HAP-1 (cell line): ENCODE measurements around the gene TTLL12.

Experiments used
- DNase-seq, 2 experiments: peaks; one replicate each; pipeline ENCODE4 v3.0.0-alpha.2; 2016 to 2020; ENCODE audit warnings: low spot score in 2 of 2
- H3K27me3 ChIP-seq: fragments of 250-450 bp; sonication (Bioruptor Pico); 2 replicates; pipeline ENCODE4 v1.5.1; 2020; ENCODE audit warnings: low read depth, mild to moderate bottlenecking, moderate library complexity
- H3K36me3 ChIP-seq: fragments of 250-450 bp; sonication (Bioruptor Pico); replicated peaks from 2 replicates; pipeline ENCODE4 v1.5.1; 2020; ENCODE audit warnings: mild to moderate bottlenecking
- H3K4me1 ChIP-seq: fragments of 250-450 bp; sonication (Bioruptor Pico); 2 replicates; pipeline ENCODE4 v1.5.1; 2020; ENCODE audit warnings: mild to moderate bottlenecking
- H3K4me3 ChIP-seq: fragments of 250-450 bp; sonication (Bioruptor Pico); 2 replicates; pipeline ENCODE4 v1.5.1; 2020; ENCODE audit warnings: mild to moderate bottlenecking, moderate library complexity
- H3K9me3 ChIP-seq: fragments of 250-450 bp; sonication (Bioruptor Pico); 2 replicates; pipeline ENCODE4 v1.5.1; 2020; ENCODE audit warnings: mild to moderate bottlenecking, moderate library complexity
- in situ Hi-C: fragments of 300-500 bp; cut with MboI; formaldehyde crosslinking; loops from 3 replicates; pipeline ENCODE4 v1.14.3; 2020; ENCODE audit warnings: low sequenced_read_pairs, inconsistent platforms, mixed read lengths

TTLL12 gene

DNA sequence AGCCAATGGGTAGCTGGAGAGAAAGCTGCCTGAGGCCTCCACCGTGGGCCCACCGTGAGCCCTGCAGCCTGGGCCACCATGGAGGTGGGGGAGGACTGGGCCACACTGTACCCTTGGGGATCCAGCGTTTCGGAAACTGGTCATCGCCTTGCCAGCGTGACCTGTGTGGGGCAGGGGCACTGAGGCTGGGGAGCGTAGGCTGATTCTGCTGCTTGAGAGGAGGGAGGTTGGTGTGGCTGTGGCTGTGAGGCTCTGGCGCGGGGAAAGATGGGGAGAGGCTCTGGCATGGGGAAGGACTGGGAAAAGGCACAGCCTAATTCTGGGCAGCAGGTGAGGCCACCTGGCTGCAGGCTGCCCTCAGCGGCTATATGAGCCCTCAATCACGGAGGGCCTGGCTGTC, 12.6 kb upstream of the TTLL12 start:
- H3K4me1 ChIP-seq = no peaks in the 10 kb centered on the region
- no peaks in the 10 kb centered on the region for H3K27me3 ChIP-seq
- in situ Hi-C loops = no loop called here
- H3K9me3 ChIP-seq = no peaks in the 10 kb centered on the region
- DNase-seq = no peak
- H3K4me3 ChIP-seq = no peak overlapping the region
- H3K36me3 ChIP-seq = no peaks in the 10 kb centered on the region

GRCh38 chr22:43198936-43199335, 12.0 kb upstream of the TTLL12 start:
- H3K4me1 ChIP-seq = no peaks in the 10 kb centered on the region
- H3K27me3 ChIP-seq = no peaks in the 10 kb centered on the region
- in situ Hi-C loops = no loop called here
- H3K4me3 ChIP-seq = no peak overlapping the region
- H3K36me3 ChIP-seq = no peaks in the 10 kb centered on the region
- no peaks in the 10 kb centered on the region for H3K9me3 ChIP-seq
- no peak for DNase-seq

GRCh38 chr22:43198126-43198525, 11.2 kb upstream of the TTLL12 start:
- no peaks in the 10 kb centered on the region for H3K27me3 ChIP-seq

DNA sequence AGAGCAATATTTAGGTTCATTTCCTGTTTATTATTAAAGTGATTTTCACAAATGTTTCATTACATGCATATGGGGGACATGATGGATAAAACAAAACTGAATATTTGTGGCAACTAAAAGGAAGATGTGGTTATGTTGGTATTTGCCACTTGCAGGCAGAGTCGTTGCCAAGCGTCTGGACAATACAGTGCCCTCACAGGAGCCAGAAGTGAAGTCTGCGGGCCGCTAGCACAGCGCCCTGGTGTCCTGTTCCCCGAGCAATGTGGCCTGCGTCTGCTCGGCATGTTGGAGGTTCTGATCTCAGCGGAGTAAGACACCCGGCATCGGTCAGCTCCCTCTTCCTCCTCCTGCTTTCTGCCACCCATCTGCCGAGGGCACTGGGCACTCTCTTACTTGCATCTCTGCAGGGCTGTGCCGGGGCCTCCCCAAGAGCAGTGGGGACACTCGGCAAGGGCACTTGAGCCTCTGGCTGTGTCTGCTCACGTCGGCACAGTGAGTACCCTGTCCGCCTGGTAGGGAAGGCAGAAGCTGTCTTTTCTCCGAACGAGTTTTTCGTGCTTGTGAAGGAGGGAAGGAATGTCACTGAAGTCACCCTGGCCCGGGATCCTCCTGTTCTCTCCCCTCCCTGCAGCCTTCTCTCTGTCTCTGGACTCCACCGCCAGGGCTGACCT, 10.5 kb upstream of the TTLL12 start:
- no peaks in the 10 kb centered on the region for H3K36me3 ChIP-seq
- no peak overlapping the region for H3K4me3 ChIP-seq
- H3K27me3 ChIP-seq = no peaks in the 10 kb centered on the region
- DNase-seq = no peak
- no peaks in the 10 kb centered on the region for H3K9me3 ChIP-seq
- in situ Hi-C loops = no loop called here
- H3K4me1 ChIP-seq = no peaks in the 10 kb centered on the region

More at GRCh38 chr22:43198126-43198525, 11.2 kb upstream of the TTLL12 start:
- Histone ChIP-seq H3K9me3 (no peaks in the 10 kb centered on the region), H3K4me3 (no peak overlapping the region), H3K36me3 (no peaks in the 10 kb centered on the region), H3K4me1 (no peaks in the 10 kb centered on the region)
- in situ Hi-C loops = no loop called here
- DNase-seq = no peak

- in situ Hi-C loops = no loop called here
- Histone ChIP-seq H3K4me3 (no peak overlapping the region), H3K27me3 (no peaks in the 10 kb centered on the region), H3K36me3 (no peaks in the 10 kb centered on the region), H3K9me3 (no peaks in the 10 kb centered on the region), H3K4me1 (peaks cover 5% of the 10 kb centered on the region)
- DNase-seq = no peak
These were observed 4.9 kb upstream of the TTLL12 start for GRCh38 chr22:43191831-43192230.

- H3K27me3 ChIP-seq = no peaks in the 10 kb centered on the region
- H3K36me3 ChIP-seq = peaks cover 6% of the 10 kb centered on the region
- peaks cover 15% of the 10 kb centered on the region for H3K4me1 ChIP-seq
- no peaks in the 10 kb centered on the region for H3K9me3 ChIP-seq
- no peak overlapping the region for H3K4me3 ChIP-seq
- no peak for DNase-seq
- in situ Hi-C loops = no loop called here
These were observed 2.1 kb upstream of the TTLL12 start for GRCh38 chr22:43188829-43189545.

DNA sequence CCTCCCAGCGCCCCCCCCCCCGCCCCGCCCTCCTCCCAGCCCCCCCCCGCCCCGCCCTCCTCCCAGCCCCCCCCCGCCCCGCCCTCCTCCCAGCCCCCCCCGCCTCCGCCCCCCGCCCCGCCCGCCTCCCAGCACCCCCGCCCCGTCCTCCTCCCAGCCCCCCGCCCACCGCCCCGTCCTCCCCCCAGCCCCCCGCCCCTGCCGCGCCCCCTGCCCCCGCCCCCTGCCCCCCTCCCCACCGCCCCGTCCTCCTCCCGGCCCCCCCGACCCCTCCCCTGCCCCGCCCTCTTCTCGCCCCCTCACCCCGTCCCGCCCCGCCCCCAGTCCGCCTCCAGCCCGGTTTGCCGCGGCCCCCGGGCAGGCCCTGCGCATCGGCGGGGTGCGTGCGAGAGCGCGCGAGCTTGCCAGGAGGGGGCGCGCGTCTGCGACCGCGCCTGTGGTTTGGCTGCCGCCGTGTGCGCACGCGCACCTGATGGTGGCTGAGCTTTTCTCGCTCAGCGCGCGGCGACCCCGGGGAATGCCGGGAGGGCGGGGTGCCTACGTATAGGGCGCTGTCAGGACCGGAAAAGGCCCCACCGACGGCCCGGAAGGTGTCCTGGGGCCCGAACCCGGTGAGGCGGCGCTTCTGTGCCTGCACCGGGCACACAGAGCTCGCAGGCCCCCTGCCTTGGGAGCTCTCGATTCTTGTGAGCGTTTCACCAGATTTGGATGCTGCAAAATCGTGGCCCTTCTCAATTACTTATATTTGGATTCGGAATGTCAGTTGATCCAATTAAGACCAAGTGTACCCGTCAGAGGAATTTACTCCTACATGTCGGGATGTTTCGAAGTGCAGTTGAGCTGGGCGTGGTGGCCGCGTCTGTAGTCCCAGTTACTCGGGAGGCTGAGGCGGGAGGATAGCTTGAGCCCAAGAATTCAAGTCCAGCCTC, 501 bp upstream of the TTLL12 start:
- in situ Hi-C loops = no loop called here
- no peaks in the 10 kb centered on the region for H3K9me3 ChIP-seq

DNA sequence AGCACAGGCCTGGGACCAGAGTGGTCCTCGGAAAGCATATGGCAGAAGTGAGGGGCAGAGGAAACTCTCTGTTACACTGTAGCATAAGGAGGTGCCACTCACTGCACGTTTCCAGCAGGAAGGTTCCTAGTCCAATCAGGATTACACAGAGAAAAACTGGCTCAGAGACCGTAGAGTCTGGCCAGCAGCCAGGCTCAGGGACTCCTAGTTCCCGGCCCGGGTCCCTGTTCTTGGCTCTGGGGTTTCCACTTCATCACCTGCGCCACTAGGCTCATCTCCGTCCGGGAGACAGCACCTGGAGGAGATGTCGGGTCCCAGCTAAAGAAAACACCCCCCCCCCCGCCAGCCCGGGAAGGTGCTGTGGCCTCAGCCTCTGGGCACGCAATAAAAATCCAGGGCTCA, 1.1 kb downstream of the TTLL12 start:
- in situ Hi-C loops = no loop called here

More for the DNA sequence above, 501 bp upstream of the TTLL12 start:
- H3K27me3 ChIP-seq = no peaks in the 10 kb centered on the region
- peak; percentile 86 to 96 for DNase-seq
- H3K4me3 ChIP-seq = peak overlapping the region; percentile 43
- H3K4me1 ChIP-seq = peaks cover 17% of the 10 kb centered on the region
- H3K36me3 ChIP-seq = peaks cover 21% of the 10 kb centered on the region

DNA sequence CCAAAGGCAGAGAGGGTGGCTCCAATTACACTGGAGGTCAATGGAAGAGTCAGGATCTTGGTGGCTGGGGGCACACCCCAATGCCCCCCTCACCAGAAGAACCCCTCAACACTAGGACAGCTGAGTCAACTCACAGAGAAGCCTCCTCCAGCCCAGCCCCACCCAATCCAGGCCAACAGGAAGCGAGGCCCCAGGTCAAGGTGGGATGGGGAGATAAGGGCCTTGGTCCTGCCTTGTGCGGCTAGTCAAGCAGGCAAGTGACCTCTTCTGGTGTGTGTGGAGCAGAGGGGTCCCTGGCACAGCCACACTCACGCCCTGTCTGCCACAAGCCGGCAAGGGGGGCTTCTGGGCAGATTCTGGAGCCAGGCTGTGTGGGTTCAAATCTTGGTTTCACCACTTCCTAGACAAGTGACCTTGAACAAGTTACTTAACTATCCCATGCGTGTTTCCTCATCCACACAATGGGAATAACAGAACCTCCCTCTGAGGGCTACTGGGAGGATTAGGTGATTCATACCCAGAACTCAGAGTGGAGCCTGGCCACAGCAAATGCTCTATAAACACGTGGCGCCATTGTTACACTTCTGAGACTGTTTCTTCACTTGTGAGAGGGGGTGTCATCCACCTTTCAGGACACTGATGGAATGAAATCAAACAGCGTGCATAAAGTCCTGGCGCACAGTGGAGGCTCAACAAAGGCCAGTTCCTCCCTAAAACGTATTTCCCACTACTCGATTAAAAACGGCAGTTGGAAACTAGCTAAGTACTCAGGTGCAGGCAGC, 3.2 kb downstream of the TTLL12 start:
- Histone ChIP-seq H3K36me3 (peaks cover 54% of the 10 kb centered on the region), H3K4me3 (no peak overlapping the region), H3K9me3 (no peaks in the 10 kb centered on the region), H3K4me1 (peaks cover 17% of the 10 kb centered on the region), H3K27me3 (no peaks in the 10 kb centered on the region)
- no peak for DNase-seq
- in situ Hi-C loops = no loop called here

More for the DNA sequence above, 1.1 kb downstream of the TTLL12 start:
- peaks cover 32% of the 10 kb centered on the region for H3K36me3 ChIP-seq
- peak; percentile 25 to 63 for DNase-seq
- H3K9me3 ChIP-seq = no peaks in the 10 kb centered on the region
- peaks cover 17% of the 10 kb centered on the region for H3K4me1 ChIP-seq
- H3K27me3 ChIP-seq = no peaks in the 10 kb centered on the region
- peak overlapping the region; percentile 69 for H3K4me3 ChIP-seq

- no peak for DNase-seq
- Histone ChIP-seq H3K9me3 (no peaks in the 10 kb centered on the region), H3K36me3 (peaks cover 61% of the 10 kb centered on the region), H3K27me3 (no peaks in the 10 kb centered on the region), H3K4me3 (no peak overlapping the region), H3K4me1 (peaks cover 12% of the 10 kb centered on the region)
- in situ Hi-C loops = no loop called here
These were observed 4.2 kb downstream of the TTLL12 start for GRCh38 chr22:43182726-43183125.

GRCh38 chr22:43182118-43182517, 4.8 kb downstream of the TTLL12 start:
- peaks cover 67% of the 10 kb centered on the region for H3K36me3 ChIP-seq
- peaks cover 12% of the 10 kb centered on the region for H3K4me1 ChIP-seq
- in situ Hi-C loops = no loop called here
- DNase-seq = no peak
- no peak overlapping the region for H3K4me3 ChIP-seq
- H3K27me3 ChIP-seq = no peaks in the 10 kb centered on the region
- no peaks in the 10 kb centered on the region for H3K9me3 ChIP-seq

DNA sequence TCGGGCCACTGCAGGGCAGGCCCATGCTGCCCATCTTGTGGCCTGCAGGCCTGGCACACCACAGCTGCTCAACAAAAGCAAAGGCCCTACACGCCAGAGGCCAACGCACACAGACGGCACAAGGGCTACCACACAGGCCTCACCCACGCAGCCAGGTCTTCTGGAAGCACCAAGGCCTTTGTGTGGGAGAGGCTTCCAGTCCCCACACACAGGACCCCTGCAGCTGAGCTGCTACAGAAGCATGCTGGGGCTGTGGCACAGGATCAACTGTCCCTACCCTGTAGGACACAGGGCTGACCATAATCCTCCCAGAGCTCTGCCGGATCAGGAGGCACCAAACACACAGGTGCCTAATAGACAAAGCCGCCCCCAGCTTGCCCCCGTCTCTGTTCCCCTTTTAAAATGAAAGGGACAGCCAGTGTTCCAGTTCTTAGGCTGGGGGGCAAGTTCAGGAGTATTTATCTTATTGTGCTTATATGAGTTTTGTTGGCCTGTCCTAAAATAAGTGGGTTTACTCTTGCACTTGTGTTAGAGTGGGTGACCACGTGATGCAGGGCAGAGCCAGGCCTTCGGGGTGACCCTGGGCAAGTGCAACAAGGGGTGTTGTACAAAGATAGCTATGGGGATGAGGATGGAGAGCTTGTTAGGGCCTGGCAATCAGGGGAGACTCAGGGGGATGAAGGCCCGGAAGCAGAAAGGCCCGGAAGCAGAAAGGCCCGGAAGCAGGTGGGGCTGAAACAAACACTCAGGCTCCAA, 5.4 kb downstream of the TTLL12 start:
- in situ Hi-C loops = no loop called here
- H3K27me3 ChIP-seq = no peaks in the 10 kb centered on the region
- no peak overlapping the region for H3K4me3 ChIP-seq
- H3K9me3 ChIP-seq = no peaks in the 10 kb centered on the region
- H3K4me1 ChIP-seq = peaks cover 12% of the 10 kb centered on the region
- DNase-seq = no peak
- H3K36me3 ChIP-seq = peaks cover 71% of the 10 kb centered on the region

DNA sequence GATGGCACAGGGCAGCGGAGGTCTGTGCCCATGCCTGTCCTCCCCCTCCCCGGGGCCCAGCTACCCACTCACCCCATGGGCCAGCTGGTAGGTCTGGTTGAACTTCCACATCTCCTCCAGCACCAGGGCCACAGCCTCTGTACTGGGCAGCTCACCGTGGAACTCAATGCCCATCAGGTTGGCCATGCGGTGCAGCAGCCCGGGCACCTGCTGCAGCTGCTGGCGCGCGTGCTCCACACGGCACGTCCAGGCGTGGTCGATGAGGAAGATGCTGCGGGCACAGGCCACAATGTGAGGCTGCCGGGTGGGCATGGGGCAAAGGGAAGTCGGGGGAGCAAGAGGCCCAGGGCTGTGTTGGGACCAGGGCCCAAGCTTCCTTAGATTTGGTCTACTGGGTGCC, 6.3 kb downstream of the TTLL12 start:
- no peaks in the 10 kb centered on the region for H3K9me3 ChIP-seq
- in situ Hi-C loops = no loop called here
- peaks cover 75% of the 10 kb centered on the region for H3K36me3 ChIP-seq

More for the DNA sequence above, 6.3 kb downstream of the TTLL12 start:
- H3K27me3 ChIP-seq = no peaks in the 10 kb centered on the region
- H3K4me1 ChIP-seq = peaks cover 12% of the 10 kb centered on the region
- DNase-seq = no peak
- no peak overlapping the region for H3K4me3 ChIP-seq
